Measurements from ENCODE around the gene GPATCH8. TPM values are rescaled to one million over a fixed set of nuclear protein-coding genes. Genes with fewer than 3 reads are reported as not detected.
"Not testable (repeated sequence)": the region's sequence is repeated elsewhere in the genome, so short reads cannot be mapped to it uniquely, and the experiment has no call there.

The GPATCH8 gene
- total RNA-seq, 2 experiments from 2014 or later, result 56.8 to 57.6 TPM

DNA sequence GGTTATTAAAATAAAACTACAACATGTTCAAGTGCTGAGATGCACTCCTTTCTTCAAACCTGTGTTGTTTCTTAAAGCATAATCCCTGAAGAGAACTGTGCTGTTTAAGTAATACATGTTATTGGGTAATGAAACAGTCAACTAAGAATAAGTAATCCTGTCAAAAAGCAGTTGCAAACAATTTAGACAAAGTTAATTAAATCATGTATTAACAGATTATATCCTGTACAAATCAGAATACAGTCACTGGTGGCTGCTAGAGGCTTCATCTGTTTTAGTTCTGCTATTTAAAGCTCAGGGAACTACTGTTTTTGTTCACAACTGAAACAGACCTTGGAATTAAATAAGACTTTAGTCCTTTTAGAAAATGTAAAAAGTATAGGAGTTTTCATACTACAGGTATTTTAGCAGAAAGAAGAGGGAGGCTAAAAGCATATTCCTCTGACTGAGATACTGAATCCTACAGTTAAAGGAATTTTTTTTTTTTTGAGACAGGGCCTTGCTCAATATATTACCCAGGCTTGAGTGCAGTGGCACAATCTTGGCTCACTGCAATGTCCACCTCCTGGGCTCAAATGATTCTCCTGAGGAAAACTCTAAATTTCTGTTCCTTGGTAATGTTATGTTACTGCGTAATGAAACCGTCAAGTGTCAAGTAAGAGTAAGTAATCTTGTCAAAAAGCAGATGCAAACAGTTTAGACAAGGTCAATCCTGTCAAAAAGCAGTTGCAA, 86.5 kb downstream of the GPATCH8 start:
- Mint-ChIP-seq H3K36me3 (peaks cover 20% of the 10 kb centered on the region), H3K4me3 (no peak overlapping the region), H3K9me3 (no peaks in the 10 kb centered on the region), H3K27me3 (no peaks in the 10 kb centered on the region), H3K27ac (no peak overlapping the region), H3K4me1 (no peaks in the 10 kb centered on the region)
- POLR2A ChIA-PET, result no interaction called here
- ATAC-seq (ENCODE audit: low read depth) (no peak), DNase-seq (no peak)

DNA sequence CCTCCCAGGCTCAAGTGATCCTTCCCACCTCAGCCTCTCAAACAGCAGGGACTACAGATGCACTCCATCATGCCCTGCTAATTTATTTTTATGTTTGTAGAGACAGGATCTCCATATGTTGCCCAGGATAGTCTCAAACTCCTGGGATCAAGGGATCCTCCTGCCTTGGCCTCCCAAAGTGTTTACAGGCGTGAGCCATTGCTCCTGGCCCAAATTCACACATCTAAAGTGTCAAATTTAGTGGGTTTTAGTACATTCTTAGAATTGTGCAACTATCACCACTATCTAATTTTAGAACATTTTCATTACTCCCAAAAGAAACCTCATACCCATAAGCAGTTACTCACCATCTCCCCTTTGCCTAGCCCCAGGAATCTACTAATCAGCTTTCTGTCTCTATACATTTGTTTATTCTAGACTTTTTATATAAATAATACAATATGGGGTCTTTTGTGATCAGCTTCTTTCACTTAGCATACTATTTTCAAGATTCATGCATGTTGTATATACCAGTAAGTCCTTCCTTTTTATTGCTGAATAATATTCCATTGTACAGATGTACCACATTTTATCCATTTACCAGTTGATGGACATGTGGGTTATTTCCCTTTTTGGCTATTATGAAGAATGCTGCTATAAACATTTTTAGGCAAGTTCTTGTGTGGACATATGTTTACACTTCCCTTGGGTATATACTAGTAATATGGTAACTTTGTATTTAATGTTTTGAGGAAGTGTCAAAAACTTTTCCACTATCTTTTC, 88.6 kb downstream of the GPATCH8 start:
- Mint-ChIP-seq H3K36me3 (peaks cover 17% of the 10 kb centered on the region), H3K27ac (no peak overlapping the region), H3K4me3 (no peak overlapping the region), H3K4me1 (no peaks in the 10 kb centered on the region), H3K9me3 (no peaks in the 10 kb centered on the region), H3K27me3 (no peaks in the 10 kb centered on the region)
- ATAC-seq (ENCODE audit: low read depth) (no peak), DNase-seq (no peak)
- POLR2A ChIA-PET, result no interaction called here

DNA sequence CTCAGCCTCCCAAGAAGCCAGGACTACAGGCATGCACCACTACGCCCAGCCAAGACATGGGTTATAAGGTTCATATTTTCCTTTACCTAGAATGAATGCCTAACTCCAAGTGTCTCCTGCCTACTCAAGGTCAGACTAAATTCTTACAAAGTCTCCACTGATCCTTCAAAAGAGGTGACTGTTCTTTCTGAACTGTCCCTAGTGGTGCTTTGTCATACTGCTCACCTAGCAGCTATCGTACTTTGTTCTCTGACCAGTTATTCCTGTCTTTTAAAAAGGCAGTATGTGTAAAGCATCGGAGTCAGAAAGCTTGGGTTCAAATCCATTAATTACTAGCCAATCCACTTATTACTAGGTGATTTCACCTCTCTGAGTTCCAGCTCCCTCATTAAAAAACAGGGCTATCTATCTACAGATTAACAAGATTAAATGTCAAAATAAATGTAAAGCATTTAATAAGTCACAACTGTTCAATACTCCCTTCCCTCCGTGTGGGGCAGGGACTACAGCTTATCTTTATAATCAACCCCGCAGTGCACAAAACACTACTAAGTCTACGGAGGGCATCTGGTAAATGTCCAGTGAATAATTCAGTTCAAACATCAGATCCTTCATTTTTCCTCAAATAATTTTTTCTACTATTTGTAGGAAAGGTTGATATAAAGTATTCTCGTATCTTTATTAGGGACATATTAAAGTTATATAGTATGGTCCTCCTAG, 93.7 kb downstream of the GPATCH8 start:
- POLR2A ChIA-PET, result interaction anchor here (0.6 kb wide), 1 partner anchor 8 kb away, joined by 3 read pairs; no protein-coding TSS in a partner anchor
- no peaks in the 10 kb centered on the region for H3K4me1 Mint-ChIP-seq
- H3K27me3 Mint-ChIP-seq, result no peaks in the 10 kb centered on the region
- ATAC-seq (ENCODE audit: low read depth), result no peak
- no peak overlapping the region for H3K4me3 Mint-ChIP-seq
- DNase-seq, result no peak
- no peak overlapping the region for H3K27ac Mint-ChIP-seq
- H3K36me3 Mint-ChIP-seq, result peaks cover 7% of the 10 kb centered on the region
- no peaks in the 10 kb centered on the region for H3K9me3 Mint-ChIP-seq

DNA sequence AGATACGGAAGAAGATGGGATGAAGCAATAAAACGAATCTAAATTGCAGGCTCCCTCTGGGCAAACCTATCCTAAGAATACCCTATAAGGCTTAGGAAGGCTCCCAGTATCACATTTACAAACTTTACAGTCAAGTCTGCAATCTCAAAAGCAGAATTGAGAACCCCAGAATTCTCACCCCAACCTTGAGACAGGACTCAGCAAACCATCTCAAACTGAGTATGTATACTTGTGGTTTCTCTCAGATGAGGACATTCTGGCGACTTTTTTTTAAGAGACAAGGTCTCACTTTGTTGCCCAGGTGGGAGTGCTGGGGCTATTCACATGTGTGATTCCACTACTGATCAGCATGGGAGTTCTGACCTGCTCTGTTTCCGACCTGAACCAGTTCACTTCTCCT, 94.4 kb downstream of the GPATCH8 start:
- Mint-ChIP-seq H3K9me3 (no peaks in the 10 kb centered on the region), H3K4me3 (no peak overlapping the region), H3K36me3 (peaks cover 5% of the 10 kb centered on the region), H3K27me3 (no peaks in the 10 kb centered on the region), H3K4me1 (no peaks in the 10 kb centered on the region), H3K27ac (no peak overlapping the region)
- ATAC-seq (ENCODE audit: low read depth) (no peak), DNase-seq (no peak)
- POLR2A ChIA-PET, result no interaction called here

DNA sequence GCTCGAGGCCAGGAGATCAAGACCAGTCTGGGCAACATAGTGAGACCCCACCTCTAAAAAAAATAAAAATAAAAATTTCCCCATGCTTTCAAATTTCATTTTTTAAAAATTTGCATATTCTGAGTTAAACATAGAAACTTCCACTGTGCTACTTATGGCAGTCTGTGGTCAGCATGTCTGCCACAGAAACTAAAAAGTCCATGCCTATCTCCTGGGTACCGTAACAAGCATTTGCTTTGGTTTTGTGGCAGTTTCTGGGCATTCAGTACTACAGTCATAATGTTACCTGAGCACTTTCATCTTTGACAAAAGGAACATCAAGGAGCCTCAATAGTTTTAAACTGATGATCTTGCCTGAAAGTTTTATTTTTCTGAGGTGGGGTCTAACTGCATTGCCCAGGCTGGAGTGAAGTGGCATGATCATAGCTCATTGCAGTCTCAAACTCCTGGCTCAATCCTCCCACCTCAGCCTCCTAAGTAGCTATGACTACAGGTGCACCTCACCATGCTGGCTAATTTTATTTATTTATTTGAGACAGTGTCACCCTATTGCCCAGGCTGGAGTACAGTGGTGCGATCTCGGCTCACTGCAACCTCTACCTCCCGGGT, 100.5 kb downstream of the GPATCH8 start:
- no peak overlapping the region for H3K4me3 Mint-ChIP-seq
- H3K27me3 Mint-ChIP-seq, result no peaks in the 10 kb centered on the region
- no peak for ATAC-seq (ENCODE audit: low read depth)
- POLR2A ChIA-PET, result no interaction called here
- H3K27ac Mint-ChIP-seq, result no peak overlapping the region
- peaks cover 8% of the 10 kb centered on the region for H3K4me1 Mint-ChIP-seq
- peaks cover 9% of the 10 kb centered on the region for H3K36me3 Mint-ChIP-seq
- H3K9me3 Mint-ChIP-seq, result no peaks in the 10 kb centered on the region
- DNase-seq, result no peak

DNA sequence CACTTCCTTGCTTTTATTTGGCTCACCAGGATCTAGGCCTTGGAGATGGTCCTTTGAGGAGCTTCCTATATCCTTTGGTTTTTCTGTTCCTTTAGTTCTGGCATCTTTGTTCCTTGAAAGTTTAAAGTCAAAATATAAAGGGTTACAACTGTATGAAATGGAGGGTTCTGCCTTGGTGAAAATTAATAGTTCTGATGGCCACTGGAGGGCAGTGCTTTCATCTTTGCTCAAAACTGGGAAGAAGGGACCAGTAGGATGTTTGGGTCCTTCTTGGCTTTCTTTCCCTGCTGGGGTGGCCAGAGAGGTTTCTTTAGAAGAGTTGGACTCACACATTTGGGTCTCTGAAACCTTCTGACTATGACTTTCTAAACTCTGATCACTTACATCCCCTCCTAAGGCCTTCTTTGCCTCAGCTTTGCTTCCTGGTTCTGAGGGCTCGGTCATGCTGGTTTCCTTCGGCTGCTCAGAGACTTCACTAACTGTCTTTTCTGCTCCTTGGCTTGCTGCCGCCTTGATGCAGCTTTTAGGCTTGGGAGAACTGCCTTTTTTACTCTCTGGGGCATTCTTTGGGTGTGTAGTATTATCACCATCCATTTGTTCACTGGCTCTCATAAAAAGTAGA, 102.9 kb downstream of the GPATCH8 start:
- H3K27ac Mint-ChIP-seq, result no peak overlapping the region
- H3K27me3 Mint-ChIP-seq, result no peaks in the 10 kb centered on the region
- H3K4me3 Mint-ChIP-seq, result no peak overlapping the region
- peaks cover 8% of the 10 kb centered on the region for H3K4me1 Mint-ChIP-seq
- ATAC-seq (ENCODE audit: low read depth), result no peak
- H3K9me3 Mint-ChIP-seq, result no peaks in the 10 kb centered on the region
- no peak for DNase-seq
- peaks cover 14% of the 10 kb centered on the region for H3K36me3 Mint-ChIP-seq
- POLR2A ChIA-PET, result no interaction called here

DNA sequence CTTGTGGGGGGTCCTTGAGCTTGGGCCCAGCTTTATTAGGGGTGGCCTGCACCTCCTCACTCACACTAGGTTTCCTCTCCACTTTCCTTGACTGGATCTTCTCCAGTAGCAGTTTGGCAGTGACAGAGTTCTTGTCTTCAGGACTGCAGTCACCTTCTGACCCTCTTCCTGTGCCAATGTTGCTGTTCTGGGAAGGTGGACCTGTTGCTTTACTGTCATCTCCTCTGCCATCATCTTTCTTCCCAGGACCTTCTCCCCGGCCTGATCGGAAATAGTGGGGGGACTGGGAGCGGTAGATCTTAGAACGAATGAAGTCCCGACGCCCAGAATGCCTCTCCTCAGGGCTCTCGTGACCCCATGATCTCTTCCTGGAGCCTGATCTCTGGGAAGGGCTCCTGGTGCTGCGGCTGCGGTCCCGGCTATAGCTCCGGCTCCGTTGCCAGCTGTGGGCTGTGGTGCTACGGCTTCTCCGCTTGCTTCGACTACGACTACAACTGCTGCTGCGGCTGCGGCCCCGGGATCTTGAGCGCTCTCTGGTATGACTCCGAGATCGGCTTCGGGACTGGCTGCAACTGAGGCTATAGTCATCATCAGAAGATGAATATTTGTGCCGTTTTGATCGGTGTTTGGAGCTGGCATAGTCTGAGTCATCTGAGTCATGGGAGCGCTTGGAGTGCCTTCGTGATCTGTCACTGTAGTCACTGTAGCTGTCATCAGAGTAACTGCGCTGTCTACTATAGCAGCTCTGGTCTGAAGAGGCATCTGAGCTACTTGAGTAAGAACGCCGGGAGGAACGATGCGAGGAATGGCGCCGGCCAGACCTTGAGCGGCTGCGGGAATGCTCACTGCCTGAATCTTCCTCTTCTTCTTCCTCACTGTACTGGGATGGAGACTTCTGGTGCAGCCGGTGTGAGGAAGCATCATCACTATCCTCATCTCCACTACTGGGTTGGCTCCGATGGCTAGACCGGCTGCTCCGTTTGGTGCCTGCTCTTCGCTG, 104.2 kb downstream of the GPATCH8 start:
- H3K9me3 Mint-ChIP-seq, result no peaks in the 10 kb centered on the region
- peaks cover 12% of the 10 kb centered on the region for H3K36me3 Mint-ChIP-seq
- H3K4me1 Mint-ChIP-seq, result peaks cover 8% of the 10 kb centered on the region
- POLR2A ChIA-PET, result no interaction called here
- no peak overlapping the region for H3K27ac Mint-ChIP-seq
- ATAC-seq (ENCODE audit: low read depth) (no peak), DNase-seq (no peak)
- H3K4me3 Mint-ChIP-seq, result no peak overlapping the region
- H3K27me3 Mint-ChIP-seq, result no peaks in the 10 kb centered on the region

DNA sequence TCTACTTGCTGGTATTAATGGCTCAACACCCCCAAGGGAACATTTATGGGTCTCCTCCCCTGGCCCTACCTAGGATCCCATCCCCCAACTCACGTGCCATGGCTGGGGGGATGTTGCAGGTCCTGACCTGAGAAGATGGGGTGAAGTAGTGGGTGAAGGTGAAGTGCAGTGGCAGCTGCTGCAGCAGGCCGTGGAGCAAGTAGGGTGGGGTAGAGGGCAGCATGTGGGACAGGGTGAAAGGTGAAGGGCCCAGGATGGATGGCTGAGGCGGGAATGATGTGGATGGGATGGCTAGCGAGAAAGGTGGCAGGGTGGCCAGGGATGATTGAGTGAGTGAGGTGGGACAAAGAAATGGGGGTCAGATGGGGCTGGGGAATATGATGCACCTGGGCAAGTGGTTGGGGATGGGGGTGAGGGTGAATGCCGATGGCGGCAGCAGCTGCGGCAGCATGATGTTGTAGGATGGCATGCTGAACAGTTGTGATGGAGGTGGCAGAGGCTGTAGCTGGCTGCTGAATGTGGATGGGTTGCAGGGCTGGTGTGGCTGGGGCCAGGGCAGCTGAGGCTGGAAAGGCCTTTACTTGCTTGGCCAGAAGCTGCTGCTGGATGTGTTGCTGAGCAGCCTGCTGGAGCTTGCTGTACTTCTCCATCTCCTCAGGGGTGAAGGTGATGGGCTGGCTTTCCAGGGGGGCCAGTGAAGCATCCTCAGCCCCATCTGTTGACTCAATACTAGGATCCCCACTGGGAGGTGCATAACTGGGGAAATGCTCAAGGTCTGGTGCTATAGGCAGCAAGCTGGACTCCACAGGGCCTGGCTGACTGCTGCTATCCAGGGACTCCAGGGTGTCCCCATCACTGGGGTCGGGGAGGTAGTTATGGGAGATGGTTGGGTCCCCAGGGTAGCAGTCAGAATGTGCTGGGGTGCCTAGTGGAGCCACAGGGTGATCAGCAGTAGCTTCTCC, 105.4 kb downstream of the GPATCH8 start:
- Mint-ChIP-seq H3K4me3 (no peak overlapping the region), H3K36me3 (peaks cover 12% of the 10 kb centered on the region), H3K9me3 (no peaks in the 10 kb centered on the region), H3K27me3 (no peaks in the 10 kb centered on the region), H3K4me1 (peaks cover 3% of the 10 kb centered on the region), H3K27ac (no peak overlapping the region)
- DNase-seq, result no peak
- no peak for ATAC-seq (ENCODE audit: low read depth)
- POLR2A ChIA-PET, result no interaction called here

DNA sequence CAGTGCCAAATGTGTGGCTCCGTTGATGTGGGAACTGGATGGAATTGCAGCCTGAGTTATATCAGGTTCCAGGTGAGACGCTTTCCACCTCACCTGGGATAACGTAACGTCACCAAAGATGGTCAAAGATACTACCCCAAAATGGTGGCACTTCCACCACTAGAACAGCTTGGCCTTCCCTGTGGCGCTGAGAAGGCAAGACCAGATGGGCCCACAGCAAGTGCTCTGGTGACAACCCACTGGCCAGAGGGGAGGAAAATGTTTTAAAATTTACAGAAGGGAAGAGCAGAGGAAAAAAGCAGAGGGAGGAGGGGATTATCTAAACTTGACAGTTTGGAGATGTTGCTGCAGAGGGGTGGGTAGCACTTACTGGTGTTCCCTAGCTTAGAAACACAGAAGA, 106.3 kb downstream of the GPATCH8 start:
- Mint-ChIP-seq H3K4me3 (no peak overlapping the region), H3K4me1 (no peaks in the 10 kb centered on the region), H3K36me3 (peaks cover 9% of the 10 kb centered on the region), H3K27me3 (no peaks in the 10 kb centered on the region), H3K27ac (no peak overlapping the region), H3K9me3 (no peaks in the 10 kb centered on the region)
- no peak for DNase-seq
- ATAC-seq (ENCODE audit: low read depth), result no peak
- POLR2A ChIA-PET, result no interaction called here

DNA sequence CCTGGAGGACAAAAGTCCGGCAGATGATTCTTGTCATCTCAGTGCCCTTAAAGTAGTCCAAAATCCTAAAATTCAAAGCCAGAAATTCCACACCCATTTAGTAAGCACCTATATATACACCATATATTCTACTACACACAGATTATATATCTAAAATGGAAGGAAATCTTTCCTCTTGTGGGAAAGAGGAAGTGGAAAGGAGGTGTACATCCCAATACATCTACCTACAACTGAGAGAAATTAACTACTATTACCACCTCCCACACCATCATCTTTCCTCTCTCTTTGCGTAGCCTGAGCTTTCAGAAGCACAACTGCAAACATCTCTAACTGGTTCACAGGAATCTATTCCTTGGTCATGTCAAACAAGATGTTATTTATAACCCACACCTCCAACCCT, 108.4 kb downstream of the GPATCH8 start:
- H3K4me1 Mint-ChIP-seq, result peaks cover 6% of the 10 kb centered on the region
- peaks cover 10% of the 10 kb centered on the region for H3K36me3 Mint-ChIP-seq
- no peak overlapping the region for H3K4me3 Mint-ChIP-seq
- POLR2A ChIA-PET, result no interaction called here
- no peaks in the 10 kb centered on the region for H3K9me3 Mint-ChIP-seq
- no peak for DNase-seq
- no peaks in the 10 kb centered on the region for H3K27me3 Mint-ChIP-seq
- H3K27ac Mint-ChIP-seq, result no peak overlapping the region
- ATAC-seq (ENCODE audit: low read depth), result no peak

DNA sequence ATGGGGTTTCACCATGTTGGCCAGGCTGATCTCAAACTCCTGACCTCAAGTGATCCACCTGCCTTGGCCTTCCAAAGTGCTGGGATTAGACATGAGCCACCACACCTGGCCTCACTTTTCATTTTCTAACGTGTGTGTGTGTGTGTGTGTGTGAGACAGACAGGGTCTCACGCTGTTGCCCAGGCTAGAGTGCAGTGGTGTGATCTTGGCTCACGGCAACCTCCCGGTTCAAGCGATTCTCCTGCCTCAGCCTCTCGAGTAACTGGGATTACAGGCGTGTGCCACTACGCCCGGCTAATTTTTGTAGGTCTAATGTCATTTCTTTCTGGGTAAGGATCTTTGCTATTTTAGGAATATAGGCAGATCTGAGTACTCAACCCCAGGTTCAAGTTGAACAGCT, 109.1 kb downstream of the GPATCH8 start:
- peaks cover 12% of the 10 kb centered on the region for H3K4me1 Mint-ChIP-seq
- H3K9me3 Mint-ChIP-seq; H3K27ac Mint-ChIP-seq; H3K4me3 Mint-ChIP-seq; H3K27me3 Mint-ChIP-seq; ATAC-seq (ENCODE audit: low read depth); DNase-seq; POLR2A ChIA-PET: not testable (repeated sequence)
- H3K36me3 Mint-ChIP-seq, result peaks cover 10% of the 10 kb centered on the region
